Endothelial cell of umbilical vein (primary cell): ENCODE results near the gene IL34.

Experiments used
- CTCF ChIP-seq, 2 donors: IDR thresholded peaks; 1 replicate in 1 of 2; 2 replicates in 1 of 2; pipeline ENCODE4 v1.5.1; 2011; ENCODE audit warnings: low read length in 2 of 2, mild to moderate bottlenecking in 2 of 2, moderate library complexity in 2 of 2, control low read depth in 1 of 2, inconsistent platforms in 1 of 2, low read depth in 1 of 2; ENCODE audit not compliant: insufficient read depth in 1 of 2; ENCODE audit errors: extremely low read depth in 1 of 2
- EZH2 ChIP-seq: IDR thresholded peaks from 2 replicates; pipeline ENCODE4 v1.6.1; 2012; ENCODE audit warnings: borderline replicate concordance, low read depth, mild to moderate bottlenecking, moderate library complexity, low read length, inconsistent platforms; ENCODE audit not compliant: severe bottlenecking
- POLR2A ChIP-seq: IDR thresholded peaks from 2 replicates; pipeline ENCODE4 v1.6.1; 2012; ENCODE audit warnings: low read depth, mild to moderate bottlenecking, control low read depth, low read length
- POLR2AphosphoS5 ChIP-seq: IDR thresholded peaks from 2 replicates; pipeline ENCODE4 v1.6.1; 2012; ENCODE audit warnings: low read depth, mild to moderate bottlenecking, control low read depth, low read length, moderate library complexity; ENCODE audit not compliant: insufficient read depth

- TF ChIP-seq CTCF (IDR thresholded peaks at IDR 0.05; ENCODE audit: extremely low read depth in 1 of 2, insufficient read depth in 1 of 2, low read depth in 1 of 2, low read length in 2 of 2) (no peak), POLR2AphosphoS5 (no peak), EZH2 (no peak), POLR2A (no peak)
Measured at GRCh38 chr16:70694868-70695218, 48.5 kb downstream of the IL34 start.
